ENCODE data around the gene WRAP73.

Gene WRAP73

GRCh38 chr1:3611170-3612019 is 38.5 kb downstream of the WRAP73 start, which contains the start of gene MEGF6:
Gene MEGF6 (minus strand): TSS chr1:3611508. CDS start chr1:3611268, 240 bp downstream.
- no peak for TF ChIP-seq CTCF (IDR thresholded peaks at IDR 0.05; ENCODE audit: extremely low read depth, missing control alignments)
- DNase-seq (ENCODE audit: low spot score), result no peak

DNA sequence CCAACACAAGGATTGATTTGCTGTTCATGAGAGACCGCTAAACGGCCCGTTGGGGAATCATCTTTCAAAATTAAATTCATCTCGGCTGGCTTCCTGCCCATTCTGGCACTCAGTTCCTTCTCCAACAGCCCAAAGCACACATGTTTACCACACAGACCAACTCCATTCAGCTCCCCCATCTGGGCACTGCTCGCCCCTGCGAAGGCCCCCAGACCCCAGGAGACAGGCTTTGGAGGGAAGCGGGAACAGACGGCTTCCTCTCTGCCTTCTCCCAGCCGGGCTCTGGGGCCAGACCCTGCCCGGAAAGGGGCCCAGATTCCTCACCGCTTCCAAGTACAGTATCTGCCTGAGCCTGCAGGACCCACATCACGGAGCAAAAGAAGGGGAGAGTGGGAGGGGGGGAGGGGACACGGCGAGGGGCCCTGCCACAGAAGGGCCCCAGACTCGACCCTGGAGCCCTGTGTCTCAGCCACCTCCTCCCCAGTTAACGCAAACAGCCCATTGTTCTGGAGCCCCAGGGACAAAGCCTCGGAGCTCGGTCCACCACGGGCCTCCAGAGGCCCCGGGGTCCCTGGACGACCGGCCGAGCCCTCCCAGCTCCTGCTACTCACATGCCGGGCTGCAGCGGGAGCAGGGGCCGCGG is 39.3 kb downstream of the WRAP73 start:
- no peak for TF ChIP-seq CTCF (IDR thresholded peaks at IDR 0.05; ENCODE audit: extremely low read depth, missing control alignments)
- DNase-seq (ENCODE audit: low spot score), result no peak

DNA sequence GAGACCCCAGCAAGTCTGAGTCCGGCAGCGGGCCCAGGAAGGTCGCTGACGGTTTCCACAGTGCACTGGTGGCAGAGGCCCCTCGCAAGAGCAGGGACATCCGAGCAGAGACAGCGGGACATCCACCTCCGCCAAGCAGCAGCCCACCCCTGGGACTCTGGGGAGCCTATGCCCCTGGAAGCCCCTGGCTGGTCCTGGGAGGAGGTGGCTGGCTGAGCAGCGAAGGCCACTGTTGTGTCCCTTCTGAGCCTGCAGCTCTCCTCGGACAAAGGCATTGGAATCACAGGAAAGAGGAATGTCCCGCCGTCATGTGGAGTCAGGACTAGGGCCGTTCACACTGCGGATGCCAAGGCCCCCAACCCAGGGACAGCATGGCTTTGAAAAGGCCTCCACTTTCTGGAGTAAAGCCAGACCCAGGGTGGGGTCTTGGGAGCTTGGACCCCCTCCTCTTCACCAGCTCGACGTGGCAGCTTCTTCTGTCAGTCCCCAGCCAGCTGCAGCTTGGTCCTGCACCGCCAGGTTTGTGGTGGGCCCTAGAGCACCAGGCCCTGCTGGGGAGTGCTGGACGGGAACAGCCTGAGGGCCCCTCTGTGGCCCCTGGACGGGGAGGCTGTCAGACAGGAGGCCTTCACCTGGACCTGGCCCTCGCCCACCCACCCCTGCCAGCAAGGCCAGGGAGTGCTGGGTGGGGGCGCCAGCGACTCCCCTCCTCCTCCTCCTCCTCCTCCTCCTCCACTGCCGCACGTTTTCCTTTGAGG is 40.0 kb downstream of the WRAP73 start:
- no peak for TF ChIP-seq CTCF (IDR thresholded peaks at IDR 0.05; ENCODE audit: extremely low read depth, missing control alignments)
- no peak for DNase-seq (ENCODE audit: low spot score)

- no peak for DNase-seq (ENCODE audit: low spot score)
- no peak for TF ChIP-seq CTCF (IDR thresholded peaks at IDR 0.05; ENCODE audit: extremely low read depth, missing control alignments)
Observed at GRCh38 chr1:3609016-3609768, 40.7 kb downstream of the WRAP73 start.

DNA sequence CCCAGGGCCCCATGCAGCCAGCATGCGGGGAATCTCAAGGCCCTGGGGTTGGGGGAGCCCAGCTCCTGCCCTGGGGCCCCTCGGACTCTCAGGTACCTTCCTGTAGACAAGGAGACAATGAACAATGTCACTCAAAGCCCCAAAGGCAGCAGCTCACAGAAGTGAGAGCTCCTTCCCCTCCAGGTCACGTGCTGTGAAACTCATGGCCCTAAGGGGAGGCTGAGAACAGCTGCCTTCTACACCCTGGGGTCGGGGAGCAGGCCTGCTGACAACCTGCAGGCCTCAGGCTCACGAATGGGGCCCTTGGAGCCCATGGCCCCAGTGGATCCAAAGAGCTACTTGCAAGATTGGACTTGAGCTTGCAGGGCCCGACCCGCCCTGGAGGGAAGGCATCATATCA is 41.7 kb downstream of the WRAP73 start:
- TF ChIP-seq CTCF (IDR thresholded peaks at IDR 0.05; ENCODE audit: extremely low read depth, missing control alignments), result no peak

GRCh38 chr1:3607703-3608065 is 42.2 kb downstream of the WRAP73 start:
- no peak for DNase-seq (ENCODE audit: low spot score)
- TF ChIP-seq CTCF (IDR thresholded peaks at IDR 0.05; ENCODE audit: extremely low read depth, missing control alignments), result no peak

More for the DNA sequence above, 41.7 kb downstream of the WRAP73 start:
- DNase-seq (ENCODE audit: low spot score), result no peak
